Transverse colon (tissue), 4 donors: Measurements from ENCODE around the gene CRMP1. TPM values are rescaled to one million over a fixed set of nuclear protein-coding genes. Genes with fewer than 3 reads are reported as not detected.
A peak's percentile ranks its signal among the peaks of the same experiment; 100 is the strongest.
"Not testable (repeated sequence)": the region's sequence is repeated elsewhere in the genome, so short reads cannot be mapped to it uniquely, and the experiment has no call there.

ENCODE experiments used
- DNase-seq: peaks from one replicate; pipeline ENCODE4 v3.0.0-alpha.2; 2019
- H3K27ac ChIP-seq, 4 donors: fragments of 200-600 bp; sonication (generic); 2 replicates each; pipeline ENCODE4 v1.5.1; 2016 to 2018; ENCODE audit warnings: inconsistent platforms in 4 of 4
- H3K27me3 ChIP-seq: fragments of 200-600 bp; sonication (generic); 2 replicates; pipeline ENCODE4 v1.5.1; 2017; ENCODE audit warnings: inconsistent platforms
- H3K36me3 ChIP-seq, 4 donors: fragments of 200-600 bp; sonication (generic); 2 replicates each; pipeline ENCODE4 v1.5.1; 2017 to 2019; ENCODE audit warnings: inconsistent platforms in 4 of 4
- H3K4me1 ChIP-seq, 4 donors: fragments of 200-600 bp; sonication (generic); 2 replicates each; pipeline ENCODE4 v1.5.1; 2017 to 2020; ENCODE audit warnings: inconsistent platforms in 4 of 4
- H3K4me3 ChIP-seq, 4 donors: fragments of 200-600 bp; sonication (generic); 1 replicate in 1 of 4; 2 replicates in 3 of 4; pipeline versions ENCODE4 v1.5.1 to v1.6.1; 2017 to 2019; ENCODE audit warnings: inconsistent platforms in 4 of 4
- H3K9me3 ChIP-seq, 2 donors: fragments of 200-600 bp; sonication (generic); 2 replicates each; pipeline ENCODE4 v1.5.1; 2017 to 2019; ENCODE audit warnings: inconsistent platforms in 2 of 2
- EP300 ChIP-seq: sonication (generic); formaldehyde crosslinking; IDR thresholded peaks from one replicate; pipeline ENCODE4 v1.6.1; 2017; ENCODE audit warnings: antibody characterized with exemption, low read depth
- POLR2A ChIP-seq: fragments of 450-650 bp; IDR thresholded peaks from one replicate; pipeline ENCODE4 v1.6.1; 2016; ENCODE audit warnings: antibody characterized with exemption, mild to moderate bottlenecking, moderate library complexity
- POLR2AphosphoS5 ChIP-seq, 3 donors: sonication (generic); formaldehyde crosslinking; IDR thresholded peaks; one replicate each; pipeline ENCODE4 v1.6.1; 2016; ENCODE audit warnings: antibody characterized with exemption in 3 of 3
- WGBS, 2 donors: methylation state at CpG; one replicate each; pipeline ENCODE4 v1.1.5; 2018; ENCODE audit warnings: low coverage in 1 of 2; 5-methylcytosine and 5-hydroxymethylcytosine counted together
- in situ Hi-C, 4 donors: fragments of 200-750 bp; cut with MboI; loops; one replicate each; pipeline versions ENCODE4 v1.15.0 to v1.15.1; 2017; ENCODE audit warnings: low sequenced_read_pairs in 3 of 4, low pct_ligation_motif_present in 1 of 4, low pct_unique_long_range_greater_than_20kb in 1 of 4
- intact Hi-C: fragments of 100-400 bp; cut with DNase I; formaldehyde crosslinking; loops from one replicate; pipeline ENCODE4 v1.15.1; 2023; ENCODE audit warnings: low total_unique reads
- total RNA-seq, 4 donors: library from RNA; depleted of rRNA; stranded (reverse); fragments of >200 nt; gene quantifications; one replicate each; pipeline ENCODE4 v1.1.0, GENCODE V29; 2016
- TF ChIP-seq, protein P1 (sequence below), 5 experiments: fragments of 200-600 bp in 3 of 5; fragments of 450-650 bp in 2 of 5; sonication (generic) in 3 of 5; IDR thresholded peaks; 1 replicate in 2 of 5; 2 replicates in 3 of 5; pipeline ENCODE4 v1.5.1; 2016 to 2017; ENCODE audit warnings: antibody characterized with exemption in 5 of 5, inconsistent platforms in 3 of 5, mild to moderate bottlenecking in 2 of 5, moderate library complexity in 1 of 5

CRMP1 gene
- total RNA-seq, 4 donors from 2014 or later, result 0.55 to 3.0 (median 2.1) TPM; not detected in 1

DNA sequence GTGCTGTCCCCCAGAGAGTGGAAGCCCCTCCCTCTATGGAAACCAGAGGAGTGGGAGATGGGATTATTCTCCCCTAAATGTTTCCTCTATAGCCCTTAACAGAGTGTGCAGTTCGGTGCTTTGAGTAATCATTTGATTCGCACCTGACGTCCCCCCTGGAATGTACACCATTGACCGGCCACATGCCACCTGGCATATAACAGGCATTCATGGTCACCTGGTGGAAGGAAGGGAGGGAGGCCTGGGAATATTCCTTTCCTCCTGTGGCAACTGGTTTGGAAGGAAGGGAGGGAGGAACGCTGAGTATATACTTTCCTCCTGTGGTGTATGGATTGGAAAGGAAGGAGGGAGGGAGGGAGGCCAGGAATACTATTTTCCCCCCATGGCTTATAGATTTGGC is 77.2 kb downstream of the CRMP1 start:
- H3K4me1 ChIP-seq, result no peaks in the 10 kb centered on the region
- no peak for TF ChIP-seq POLR2AphosphoS5 (IDR thresholded peaks at IDR 0.05)
- TF ChIP-seq, protein P1, sequence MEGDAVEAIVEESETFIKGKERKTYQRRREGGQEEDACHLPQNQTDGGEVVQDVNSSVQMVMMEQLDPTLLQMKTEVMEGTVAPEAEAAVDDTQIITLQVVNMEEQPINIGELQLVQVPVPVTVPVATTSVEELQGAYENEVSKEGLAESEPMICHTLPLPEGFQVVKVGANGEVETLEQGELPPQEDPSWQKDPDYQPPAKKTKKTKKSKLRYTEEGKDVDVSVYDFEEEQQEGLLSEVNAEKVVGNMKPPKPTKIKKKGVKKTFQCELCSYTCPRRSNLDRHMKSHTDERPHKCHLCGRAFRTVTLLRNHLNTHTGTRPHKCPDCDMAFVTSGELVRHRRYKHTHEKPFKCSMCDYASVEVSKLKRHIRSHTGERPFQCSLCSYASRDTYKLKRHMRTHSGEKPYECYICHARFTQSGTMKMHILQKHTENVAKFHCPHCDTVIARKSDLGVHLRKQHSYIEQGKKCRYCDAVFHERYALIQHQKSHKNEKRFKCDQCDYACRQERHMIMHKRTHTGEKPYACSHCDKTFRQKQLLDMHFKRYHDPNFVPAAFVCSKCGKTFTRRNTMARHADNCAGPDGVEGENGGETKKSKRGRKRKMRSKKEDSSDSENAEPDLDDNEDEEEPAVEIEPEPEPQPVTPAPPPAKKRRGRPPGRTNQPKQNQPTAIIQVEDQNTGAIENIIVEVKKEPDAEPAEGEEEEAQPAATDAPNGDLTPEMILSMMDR (IDR thresholded peaks at IDR 0.05), result no peak
- no peak for TF ChIP-seq POLR2A
- TF ChIP-seq EP300, result no peak
- H3K27me3 ChIP-seq, result no peaks in the 10 kb centered on the region
- H3K36me3 ChIP-seq, result no peaks in the 10 kb centered on the region
- no peak overlapping the region for H3K27ac ChIP-seq
- DNase-seq, result no peak
- no peaks in the 10 kb centered on the region for H3K9me3 ChIP-seq
- in situ Hi-C loops (loop anchor here in 2 of 4 donors (25.0 kb wide), 2 partner anchors 828 to 1328 kb away; no protein-coding TSS in a partner anchor), intact Hi-C loops (no loop called here)
- WGBS, 2 donors, result 91 to 100% methylated on average over 1 to 5 of the region's 5 CpGs
- no peak overlapping the region for H3K4me3 ChIP-seq

DNA sequence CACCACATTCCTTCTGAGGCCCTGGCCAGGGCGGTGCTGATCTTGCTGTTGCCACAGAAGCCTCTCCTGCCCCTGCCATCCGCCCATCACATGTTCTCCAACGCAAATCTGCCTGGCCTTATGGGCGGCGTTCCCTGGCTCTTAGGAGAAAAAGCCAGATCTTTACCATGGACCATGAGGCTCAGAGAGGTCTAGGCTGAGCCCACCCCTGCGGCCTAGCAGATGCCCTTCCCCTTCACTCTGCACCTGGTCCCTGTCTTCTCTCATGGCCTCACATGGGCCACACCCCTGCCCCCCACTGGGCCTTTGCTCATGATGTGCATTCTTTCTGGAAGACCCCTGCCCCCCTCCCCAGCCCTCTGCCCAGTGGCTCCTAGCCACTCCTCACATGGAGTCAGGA is 78.5 kb downstream of the CRMP1 start:
- TF ChIP-seq, protein P1 (IDR thresholded peaks at IDR 0.05), result no peak
- no peak for TF ChIP-seq EP300
- Histone ChIP-seq H3K4me1 (no peaks in the 10 kb centered on the region), H3K27ac (peak overlapping the region in 2 of 4 donors; percentile 18 to 41), H3K27me3 (no peaks in the 10 kb centered on the region), H3K4me3 (no peak overlapping the region), H3K36me3 (peaks cover 0 to 4% (median 0%) of the 10 kb centered on the region in 4 donors), H3K9me3 (no peaks in the 10 kb centered on the region)
- no peak for DNase-seq
- WGBS, 2 donors, result 84% methylated on average over 6 of the region's 6 CpGs; no CpG with 5 or more reads in 1 of the 2 donors
- in situ Hi-C loops, result loop anchor here in 2 of 4 donors (25.0 kb wide), 2 partner anchors 827 to 1327 kb away; no protein-coding TSS in a partner anchor
- intact Hi-C loops, result no loop called here

DNA sequence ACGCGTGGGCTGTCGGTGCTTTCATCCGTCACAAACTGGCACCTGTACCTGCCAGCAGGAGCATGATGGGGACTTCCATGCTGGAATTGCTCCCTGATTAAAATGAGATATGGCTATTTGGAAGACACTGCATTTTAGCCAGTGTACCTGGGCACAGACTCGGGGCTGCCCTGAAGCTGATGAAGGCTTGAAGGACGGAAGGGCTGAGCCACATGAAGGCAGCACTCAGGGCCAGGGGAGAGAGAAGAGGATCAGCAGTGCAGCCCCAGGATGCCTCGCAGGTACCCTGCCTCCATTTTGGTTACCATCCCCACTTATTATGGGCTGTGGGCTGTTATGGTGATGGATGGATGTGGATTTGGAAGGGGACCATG is 79.0 kb downstream of the CRMP1 start:
- intact Hi-C loops, result no loop called here
- peak overlapping the region in 2 of 4 donors; percentile 6 to 41 for H3K27ac ChIP-seq
- H3K36me3 ChIP-seq, result peaks cover 0 to 4% (median 0%) of the 10 kb centered on the region in 4 donors
- no peak for DNase-seq
- 88% methylated on average over 7 of the region's 7 CpGs; no CpG with 5 or more reads in 1 of the 2 donors for WGBS, 2 donors
- no peaks in the 10 kb centered on the region for H3K27me3 ChIP-seq
- TF ChIP-seq, protein P1 (IDR thresholded peaks at IDR 0.05), result no peak
- TF ChIP-seq POLR2A (no peak), POLR2AphosphoS5 (IDR thresholded peaks at IDR 0.05) (no peak), EP300 (no peak)
- no peaks in the 10 kb centered on the region for H3K9me3 ChIP-seq
- H3K4me3 ChIP-seq, result no peak overlapping the region
- in situ Hi-C loops, result loop anchor here in 2 of 4 donors (25.0 kb wide), 2 partner anchors 827 to 1327 kb away; no protein-coding TSS in a partner anchor
- no peaks in the 10 kb centered on the region for H3K4me1 ChIP-seq

DNA sequence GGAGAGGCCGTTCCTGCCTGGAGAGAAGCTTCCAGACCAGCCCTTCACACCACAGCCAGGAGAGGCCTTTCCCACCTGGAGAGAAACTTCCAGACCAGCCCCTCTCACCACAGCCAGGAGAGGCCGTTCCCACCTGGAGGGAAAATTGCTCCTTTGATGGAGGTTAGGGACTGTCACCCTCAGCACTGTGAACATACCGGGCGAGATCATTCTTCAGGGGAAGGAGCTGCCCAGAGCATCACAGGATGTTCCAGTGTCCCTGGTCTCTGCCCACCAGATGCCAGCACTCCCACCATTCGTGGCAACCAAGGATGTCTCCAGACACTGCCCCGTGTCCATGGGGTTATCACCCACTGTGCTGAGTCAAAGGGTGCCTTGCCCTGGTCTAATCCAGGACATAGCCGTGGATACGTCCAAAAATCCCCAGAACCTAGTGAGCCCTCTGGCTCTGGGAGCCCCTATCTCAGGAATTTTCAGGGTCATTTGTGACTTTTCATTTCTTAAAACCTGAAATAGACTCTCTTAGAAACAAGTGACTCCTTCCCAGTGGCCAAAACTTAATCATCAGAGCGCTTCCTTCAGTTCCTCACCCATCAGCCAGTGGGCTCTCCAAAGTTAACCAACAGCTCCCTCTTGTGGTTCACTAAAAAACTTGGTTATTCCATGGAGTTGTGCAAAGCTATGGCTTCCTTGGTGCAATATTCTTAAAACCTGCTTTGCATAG is 80.2 kb downstream of the CRMP1 start:
- intact Hi-C loops (no loop called here), in situ Hi-C loops (loop anchor here in 2 of 4 donors (25.0 kb wide), 2 partner anchors 825 to 1325 kb away; no protein-coding TSS in a partner anchor)
- no peaks in the 10 kb centered on the region for H3K4me1 ChIP-seq
- 66 to 82% methylated on average over 4 to 9 of the region's 9 CpGs for WGBS, 2 donors
- DNase-seq, result no peak
- TF ChIP-seq, protein P1 (IDR thresholded peaks at IDR 0.05), result peak; percentile 57 to 66 (median 61)
- TF ChIP-seq EP300, result no peak
- TF ChIP-seq POLR2A, result no peak
- TF ChIP-seq POLR2AphosphoS5 (IDR thresholded peaks at IDR 0.05), result no peak
- no peak overlapping the region for H3K27ac ChIP-seq
- H3K4me3 ChIP-seq, result no peak overlapping the region
- H3K27me3 ChIP-seq, result no peaks in the 10 kb centered on the region
- no peaks in the 10 kb centered on the region for H3K9me3 ChIP-seq
- peaks cover 0 to 4% (median 0%) of the 10 kb centered on the region in 4 donors for H3K36me3 ChIP-seq

DNA sequence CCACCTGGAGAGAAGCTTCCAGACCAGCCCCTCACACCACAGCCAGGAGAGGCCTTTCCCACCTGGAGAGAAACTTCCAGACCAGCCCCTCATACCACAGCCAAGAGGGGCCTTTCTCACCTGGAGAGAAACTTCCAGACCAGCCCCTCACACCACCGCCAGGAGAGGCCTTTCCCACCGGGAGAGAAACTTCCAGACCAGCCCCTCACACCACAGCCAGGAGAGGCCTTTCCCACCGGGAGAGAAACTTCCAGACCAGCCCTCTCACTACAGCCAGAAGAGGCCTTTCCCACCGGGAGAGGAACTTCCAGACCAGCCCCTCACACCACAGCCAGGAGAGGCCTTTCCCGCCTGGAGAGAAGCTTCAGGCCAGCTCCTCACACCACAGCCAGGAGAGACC is 80.8 kb downstream of the CRMP1 start:
- H3K36me3 ChIP-seq, H3K4me3 ChIP-seq, H3K9me3 ChIP-seq, DNase-seq, H3K27me3 ChIP-seq, H3K27ac ChIP-seq, H3K4me1 ChIP-seq, intact Hi-C loops: not testable (repeated sequence)
- WGBS, 2 donors, result 89% methylated on average over 4 of the region's 5 CpGs; no CpG with 5 or more reads in 1 of the 2 donors
- in situ Hi-C loops, result loop anchor here in 2 of 4 donors (25.0 kb wide), 2 partner anchors 825 to 1325 kb away; no protein-coding TSS in a partner anchor
